SU-DHL-6 (cell line): Measurements from ENCODE around the gene HK1.

ENCODE experiments used
- H2AFZ ChIP-seq: fragments of 200-600 bp; sonication (generic); 2 replicates; pipeline ENCODE4 v1.6.1; 2014; ENCODE audit warnings: low read depth, mild to moderate bottlenecking, moderate library complexity, mixed read lengths, antibody characterized with exemption, low read length; ENCODE audit not compliant: severe bottlenecking
- H3F3A ChIP-seq: fragments of 200-600 bp; shearing (Covaris generic); 2 replicates; pipeline ENCODE4 v1.6.0; 2016; ENCODE audit warnings: antibody characterized with exemption, mild to moderate bottlenecking; ENCODE audit not compliant: insufficient read depth
- H3K27ac ChIP-seq: fragments of 200-600 bp; sonication (generic); 2 replicates; pipeline ENCODE4 v1.5.1; 2016; ENCODE audit warnings: low read depth, mild to moderate bottlenecking, low read length, moderate library complexity, mixed read lengths
- H3K27me3 ChIP-seq: fragments of 200-600 bp; sonication (generic), shearing (Covaris generic); 2 replicates; pipeline ENCODE4 v1.6.0; 2014; ENCODE audit warnings: mild to moderate bottlenecking, low read length
- H3K36me3 ChIP-seq: fragments of 200-600 bp; sonication (generic); 2 replicates; pipeline ENCODE4 v1.6.1; 2014; ENCODE audit warnings: mild to moderate bottlenecking, low read length, mixed read lengths
- H3K4me2 ChIP-seq: fragments of 300-600, 200-600 bp; shearing (Covaris generic), sonication (generic); 2 replicates; pipeline ENCODE4 v1.6.0; 2014; ENCODE audit warnings: low read length, low read depth, mild to moderate bottlenecking; ENCODE audit not compliant: poor library complexity, severe bottlenecking
- H3K4me3 ChIP-seq: fragments of 200-600 bp; sonication (generic); 2 replicates; pipeline ENCODE4 v1.5.1; 2014; ENCODE audit warnings: antibody characterized with exemption, low read length, mild to moderate bottlenecking, mixed read lengths; ENCODE audit not compliant: insufficient read depth, poor library complexity, severe bottlenecking
- H3K79me2 ChIP-seq: fragments of 200-600 bp; sonication (generic); 2 replicates; pipeline ENCODE4 v1.6.1; 2014; ENCODE audit warnings: mild to moderate bottlenecking, low read length, moderate library complexity; ENCODE audit not compliant: insufficient read depth
- H3K9ac ChIP-seq: fragments of 200-600 bp; sonication (generic); 2 replicates; pipeline ENCODE4 v1.7.0; 2014; ENCODE audit warnings: mild to moderate bottlenecking, low read length
- H3K9me2 ChIP-seq: fragments of 200-600 bp; sonication (generic); replicated peaks from 2 replicates; pipeline ENCODE4 v1.6.1; 2014; ENCODE audit warnings: low read length; ENCODE audit not compliant: insufficient read depth
- H3K9me3 ChIP-seq: fragments of 200-600 bp; sonication (generic); 2 replicates; pipeline ENCODE4 v1.6.1; 2014; ENCODE audit warnings: low read length, mixed read lengths; ENCODE audit not compliant: insufficient read depth
- H4K20me1 ChIP-seq: fragments of 200-600 bp; sonication (generic); 2 replicates; pipeline ENCODE4 v1.6.1; 2014; ENCODE audit warnings: low read depth, mild to moderate bottlenecking, antibody characterized with exemption, low read length, moderate library complexity, mixed read lengths
- CTCF ChIP-seq: fragments of 200-600 bp; sonication (generic); IDR thresholded peaks from one replicate; pipeline ENCODE4 v1.5.1; 2017; ENCODE audit warnings: antibody characterized with exemption, mild to moderate bottlenecking, low read length, moderate library complexity; ENCODE audit not compliant: insufficient read depth, poor library complexity, severe bottlenecking
- EZH2phosphoT487 ChIP-seq: fragments of 200-600 bp; sonication (generic), shearing (Covaris generic); conservative IDR thresholded peaks from 2 replicates; pipeline ENCODE4 v1.6.1; 2018; ENCODE audit warnings: mild to moderate bottlenecking, antibody characterized with exemption, low read length, moderate library complexity, mixed read lengths

The HK1 gene

GRCh38 chr10:69246036-69246435 is 32.3 kb upstream of the HK1 start:
- Histone ChIP-seq H3K4me3 (no peak overlapping the region), H2AFZ (no peak overlapping the region), H4K20me1 (no peaks in the 10 kb centered on the region), H3F3A (no peaks in the 10 kb centered on the region), H3K27ac (no peak overlapping the region), H3K9me3 (no peaks in the 10 kb centered on the region), H3K9me2 (no peaks in the 10 kb centered on the region), H3K36me3 (no peaks in the 10 kb centered on the region), H3K9ac (no peak overlapping the region), H3K4me2 (no peak overlapping the region), H3K27me3 (no peaks in the 10 kb centered on the region), H3K79me2 (no peaks in the 10 kb centered on the region)
- TF ChIP-seq EZH2phosphoT487 (no peak), CTCF (no peak)

GRCh38 chr10:69246581-69247312 is 31.5 kb upstream of the HK1 start:
- H3K4me3 ChIP-seq = no peak overlapping the region
- TF ChIP-seq EZH2phosphoT487 = no peak
- no peak for TF ChIP-seq CTCF
- H3K9me3 ChIP-seq = no peaks in the 10 kb centered on the region
- no peaks in the 10 kb centered on the region for H3K27me3 ChIP-seq
- H4K20me1 ChIP-seq = no peaks in the 10 kb centered on the region
- no peak overlapping the region for H2AFZ ChIP-seq
- no peaks in the 10 kb centered on the region for H3K79me2 ChIP-seq
- H3K27ac ChIP-seq = no peak overlapping the region
- H3K9me2 ChIP-seq = no peaks in the 10 kb centered on the region
- H3K4me2 ChIP-seq = no peak overlapping the region
- no peak overlapping the region for H3K9ac ChIP-seq
- H3K36me3 ChIP-seq = no peaks in the 10 kb centered on the region
- H3F3A ChIP-seq = no peaks in the 10 kb centered on the region

GRCh38 chr10:69247313-69247710 is 31.0 kb upstream of the HK1 start:
- Histone ChIP-seq H3K9me2 (no peaks in the 10 kb centered on the region), H2AFZ (no peak overlapping the region), H3K4me2 (no peak overlapping the region), H3K27ac (no peak overlapping the region), H3K36me3 (no peaks in the 10 kb centered on the region), H3K4me3 (no peak overlapping the region), H3K9me3 (no peaks in the 10 kb centered on the region), H3K79me2 (no peaks in the 10 kb centered on the region), H3K27me3 (no peaks in the 10 kb centered on the region), H3K9ac (no peak overlapping the region), H3F3A (no peaks in the 10 kb centered on the region), H4K20me1 (no peaks in the 10 kb centered on the region)
- TF ChIP-seq EZH2phosphoT487 = no peak
- TF ChIP-seq CTCF = no peak
